ENCODE measurements around the gene LYRM4. TPM values are rescaled to one million over a fixed set of nuclear protein-coding genes. Genes with fewer than 3 reads are reported as not detected.

The LYRM4 gene
- total and polyA plus RNA-seq, 2 experiments from 2014 or later: 51.0 to 62.0 TPM

DNA sequence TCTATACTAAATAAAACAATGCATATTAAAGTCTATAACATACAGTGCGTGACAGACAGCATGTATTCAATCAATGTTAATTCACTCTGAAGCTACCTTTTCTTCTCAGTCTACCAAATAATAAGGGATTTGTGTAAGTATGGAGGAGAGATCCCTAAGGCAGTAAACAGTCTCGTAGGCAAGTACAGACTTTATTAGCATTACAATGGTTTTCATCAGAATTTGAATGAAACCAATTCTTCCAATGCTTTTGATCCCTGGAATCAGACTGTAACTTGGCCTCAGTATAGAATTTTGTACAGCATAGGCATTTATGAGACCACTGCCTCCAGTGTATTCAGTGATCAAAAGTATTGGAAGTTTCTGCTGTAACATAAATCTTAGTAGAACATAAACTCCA lies 19.5 kb downstream of the LYRM4 start:
- H3K27ac ChIP-seq (ENCODE audit: low read depth): no peak overlapping the region
- H3F3A ChIP-seq (replicated peaks; ENCODE audit: low read depth): no peaks in the 10 kb centered on the region
- H3K27me3 ChIP-seq (ENCODE audit: insufficient read depth): no peaks in the 10 kb centered on the region
- TF ChIP-seq CREB1 (CRISPR knock-in tag; IDR thresholded peaks at IDR 0.05; ENCODE audit: low read depth) (no peak), STAT1 (IDR thresholded peaks at IDR 0.05; ENCODE audit: unreplicated experiment) (no peak), JUNB (IDR thresholded peaks at IDR 0.05; ENCODE audit: unreplicated experiment) (no peak)
- TF ChIP-seq, protein P1, sequence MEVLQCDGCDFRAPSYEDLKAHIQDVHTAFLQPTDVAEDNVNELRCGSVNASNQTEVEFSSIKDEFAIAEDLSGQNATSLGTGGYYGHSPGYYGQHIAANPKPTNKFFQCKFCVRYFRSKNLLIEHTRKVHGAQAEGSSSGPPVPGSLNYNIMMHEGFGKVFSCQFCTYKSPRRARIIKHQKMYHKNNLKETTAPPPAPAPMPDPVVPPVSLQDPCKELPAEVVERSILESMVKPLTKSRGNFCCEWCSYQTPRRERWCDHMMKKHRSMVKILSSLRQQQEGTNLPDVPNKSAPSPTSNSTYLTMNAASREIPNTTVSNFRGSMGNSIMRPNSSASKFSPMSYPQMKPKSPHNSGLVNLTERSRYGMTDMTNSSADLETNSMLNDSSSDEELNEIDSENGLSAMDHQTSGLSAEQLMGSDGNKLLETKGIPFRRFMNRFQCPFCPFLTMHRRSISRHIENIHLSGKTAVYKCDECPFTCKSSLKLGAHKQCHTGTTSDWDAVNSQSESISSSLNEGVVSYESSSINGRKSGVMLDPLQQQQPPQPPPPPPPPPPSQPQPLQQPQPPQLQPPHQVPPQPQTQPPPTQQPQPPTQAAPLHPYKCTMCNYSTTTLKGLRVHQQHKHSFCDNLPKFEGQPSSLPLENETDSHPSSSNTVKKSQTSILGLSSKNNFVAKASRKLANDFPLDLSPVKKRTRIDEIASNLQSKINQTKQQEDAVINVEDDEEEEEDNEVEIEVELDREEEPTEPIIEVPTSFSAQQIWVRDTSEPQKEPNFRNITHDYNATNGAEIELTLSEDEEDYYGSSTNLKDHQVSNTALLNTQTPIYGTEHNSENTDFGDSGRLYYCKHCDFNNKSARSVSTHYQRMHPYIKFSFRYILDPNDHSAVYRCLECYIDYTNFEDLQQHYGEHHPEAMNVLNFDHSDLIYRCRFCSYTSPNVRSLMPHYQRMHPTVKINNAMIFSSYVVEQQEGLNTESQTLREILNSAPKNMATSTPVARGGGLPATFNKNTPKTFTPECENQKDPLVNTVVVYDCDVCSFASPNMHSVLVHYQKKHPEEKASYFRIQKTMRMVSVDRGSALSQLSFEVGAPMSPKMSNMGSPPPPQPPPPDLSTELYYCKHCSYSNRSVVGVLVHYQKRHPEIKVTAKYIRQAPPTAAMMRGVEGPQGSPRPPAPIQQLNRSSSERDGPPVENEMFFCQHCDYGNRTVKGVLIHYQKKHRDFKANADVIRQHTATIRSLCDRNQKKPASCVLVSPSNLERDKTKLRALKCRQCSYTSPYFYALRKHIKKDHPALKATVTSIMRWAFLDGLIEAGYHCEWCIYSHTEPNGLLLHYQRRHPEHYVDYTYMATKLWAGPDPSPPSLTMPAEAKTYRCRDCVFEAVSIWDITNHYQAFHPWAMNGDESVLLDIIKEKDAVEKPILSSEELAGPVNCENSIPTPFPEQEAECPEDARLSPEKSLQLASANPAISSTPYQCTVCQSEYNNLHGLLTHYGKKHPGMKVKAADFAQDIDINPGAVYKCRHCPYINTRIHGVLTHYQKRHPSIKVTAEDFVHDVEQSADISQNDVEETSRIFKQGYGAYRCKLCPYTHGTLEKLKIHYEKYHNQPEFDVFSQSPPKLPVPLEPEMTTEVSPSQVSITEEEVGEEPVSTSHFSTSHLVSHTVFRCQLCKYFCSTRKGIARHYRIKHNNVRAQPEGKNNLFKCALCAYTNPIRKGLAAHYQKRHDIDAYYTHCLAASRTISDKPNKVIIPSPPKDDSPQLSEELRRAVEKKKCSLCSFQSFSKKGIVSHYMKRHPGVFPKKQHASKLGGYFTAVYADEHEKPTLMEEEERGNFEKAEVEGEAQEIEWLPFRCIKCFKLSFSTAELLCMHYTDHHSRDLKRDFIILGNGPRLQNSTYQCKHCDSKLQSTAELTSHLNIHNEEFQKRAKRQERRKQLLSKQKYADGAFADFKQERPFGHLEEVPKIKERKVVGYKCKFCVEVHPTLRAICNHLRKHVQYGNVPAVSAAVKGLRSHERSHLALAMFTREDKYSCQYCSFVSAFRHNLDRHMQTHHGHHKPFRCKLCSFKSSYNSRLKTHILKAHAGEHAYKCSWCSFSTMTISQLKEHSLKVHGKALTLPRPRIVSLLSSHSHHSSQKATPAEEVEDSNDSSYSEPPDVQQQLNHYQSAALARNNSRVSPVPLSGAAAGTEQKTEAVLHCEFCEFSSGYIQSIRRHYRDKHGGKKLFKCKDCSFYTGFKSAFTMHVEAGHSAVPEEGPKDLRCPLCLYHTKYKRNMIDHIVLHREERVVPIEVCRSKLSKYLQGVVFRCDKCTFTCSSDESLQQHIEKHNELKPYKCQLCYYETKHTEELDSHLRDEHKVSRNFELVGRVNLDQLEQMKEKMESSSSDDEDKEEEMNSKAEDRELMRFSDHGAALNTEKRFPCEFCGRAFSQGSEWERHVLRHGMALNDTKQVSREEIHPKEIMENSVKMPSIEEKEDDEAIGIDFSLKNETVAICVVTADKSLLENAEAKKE (CRISPR knock-in tag; IDR thresholded peaks at IDR 0.05): no peak
- TF ChIP-seq, protein P2, sequence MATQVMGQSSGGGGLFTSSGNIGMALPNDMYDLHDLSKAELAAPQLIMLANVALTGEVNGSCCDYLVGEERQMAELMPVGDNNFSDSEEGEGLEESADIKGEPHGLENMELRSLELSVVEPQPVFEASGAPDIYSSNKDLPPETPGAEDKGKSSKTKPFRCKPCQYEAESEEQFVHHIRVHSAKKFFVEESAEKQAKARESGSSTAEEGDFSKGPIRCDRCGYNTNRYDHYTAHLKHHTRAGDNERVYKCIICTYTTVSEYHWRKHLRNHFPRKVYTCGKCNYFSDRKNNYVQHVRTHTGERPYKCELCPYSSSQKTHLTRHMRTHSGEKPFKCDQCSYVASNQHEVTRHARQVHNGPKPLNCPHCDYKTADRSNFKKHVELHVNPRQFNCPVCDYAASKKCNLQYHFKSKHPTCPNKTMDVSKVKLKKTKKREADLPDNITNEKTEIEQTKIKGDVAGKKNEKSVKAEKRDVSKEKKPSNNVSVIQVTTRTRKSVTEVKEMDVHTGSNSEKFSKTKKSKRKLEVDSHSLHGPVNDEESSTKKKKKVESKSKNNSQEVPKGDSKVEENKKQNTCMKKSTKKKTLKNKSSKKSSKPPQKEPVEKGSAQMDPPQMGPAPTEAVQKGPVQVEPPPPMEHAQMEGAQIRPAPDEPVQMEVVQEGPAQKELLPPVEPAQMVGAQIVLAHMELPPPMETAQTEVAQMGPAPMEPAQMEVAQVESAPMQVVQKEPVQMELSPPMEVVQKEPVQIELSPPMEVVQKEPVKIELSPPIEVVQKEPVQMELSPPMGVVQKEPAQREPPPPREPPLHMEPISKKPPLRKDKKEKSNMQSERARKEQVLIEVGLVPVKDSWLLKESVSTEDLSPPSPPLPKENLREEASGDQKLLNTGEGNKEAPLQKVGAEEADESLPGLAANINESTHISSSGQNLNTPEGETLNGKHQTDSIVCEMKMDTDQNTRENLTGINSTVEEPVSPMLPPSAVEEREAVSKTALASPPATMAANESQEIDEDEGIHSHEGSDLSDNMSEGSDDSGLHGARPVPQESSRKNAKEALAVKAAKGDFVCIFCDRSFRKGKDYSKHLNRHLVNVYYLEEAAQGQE (IDR thresholded peaks at IDR 0.05; ENCODE audit: unreplicated experiment): no peak
- TF ChIP-seq, protein P3, sequence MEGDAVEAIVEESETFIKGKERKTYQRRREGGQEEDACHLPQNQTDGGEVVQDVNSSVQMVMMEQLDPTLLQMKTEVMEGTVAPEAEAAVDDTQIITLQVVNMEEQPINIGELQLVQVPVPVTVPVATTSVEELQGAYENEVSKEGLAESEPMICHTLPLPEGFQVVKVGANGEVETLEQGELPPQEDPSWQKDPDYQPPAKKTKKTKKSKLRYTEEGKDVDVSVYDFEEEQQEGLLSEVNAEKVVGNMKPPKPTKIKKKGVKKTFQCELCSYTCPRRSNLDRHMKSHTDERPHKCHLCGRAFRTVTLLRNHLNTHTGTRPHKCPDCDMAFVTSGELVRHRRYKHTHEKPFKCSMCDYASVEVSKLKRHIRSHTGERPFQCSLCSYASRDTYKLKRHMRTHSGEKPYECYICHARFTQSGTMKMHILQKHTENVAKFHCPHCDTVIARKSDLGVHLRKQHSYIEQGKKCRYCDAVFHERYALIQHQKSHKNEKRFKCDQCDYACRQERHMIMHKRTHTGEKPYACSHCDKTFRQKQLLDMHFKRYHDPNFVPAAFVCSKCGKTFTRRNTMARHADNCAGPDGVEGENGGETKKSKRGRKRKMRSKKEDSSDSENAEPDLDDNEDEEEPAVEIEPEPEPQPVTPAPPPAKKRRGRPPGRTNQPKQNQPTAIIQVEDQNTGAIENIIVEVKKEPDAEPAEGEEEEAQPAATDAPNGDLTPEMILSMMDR (conservative IDR thresholded peaks at IDR 0.05; ENCODE audit: low read depth in 2 of 2): no peak
- peaks cover 18% of the 10 kb centered on the region for H4K20me1 ChIP-seq (replicated peaks; ENCODE audit: insufficient read depth)
- peak; percentile 67 for DNase-seq (ENCODE audit: low spot score)
- H3K79me2 ChIP-seq (replicated peaks; ENCODE audit: insufficient read depth): peaks cover 41% of the 10 kb centered on the region
- no peak overlapping the region for H3K4me3 Mint-ChIP-seq
- H2AFZ ChIP-seq: no peak overlapping the region
- H3K4me3 ChIP-seq: no peak overlapping the region
- no peaks in the 10 kb centered on the region for H3K9me3 Mint-ChIP-seq
- H3K27ac Mint-ChIP-seq: no peak overlapping the region
- ATAC-seq: peak; percentile 65
- peak overlapping the region; percentile 10; the same call in 1 of the 2 replicates for H3K4me2 ChIP-seq
- peaks cover 8% of the 10 kb centered on the region for H3K27me3 Mint-ChIP-seq (ENCODE audit: insufficient read depth, low read depth, poor library complexity)
- peaks cover 3% of the 10 kb centered on the region; the same call in 1 of the 3 replicates for H3K36me3 Mint-ChIP-seq (ENCODE audit: low read depth)
- peaks cover 28% of the 10 kb centered on the region for H3K4me1 Mint-ChIP-seq
- H3K9me2 ChIP-seq (ENCODE audit: insufficient read depth): no peaks in the 10 kb centered on the region
- no peaks in the 10 kb centered on the region for H3K36me3 ChIP-seq (ENCODE audit: insufficient read depth)
- H3K4me1 ChIP-seq (ENCODE audit: insufficient read depth): peaks cover 9% of the 10 kb centered on the region
